ENCODE results near the gene TEX44. TPM values are rescaled to one million over a fixed set of nuclear protein-coding genes. Genes with fewer than 3 reads are reported as not detected.

Gene TEX44
- total RNA-seq, 1 donor = not detected

GRCh38 chr2:231612456-231613330 is 20.0 kb downstream of the TEX44 start:
- H3K27me3 ChIP-seq (ENCODE audit: insufficient read depth, low read length) = no peaks in the 10 kb centered on the region
- H3K4me2 ChIP-seq (ENCODE audit: insufficient read depth, low read length) = peak overlapping the region; percentile 75
- H3K4me1 ChIP-seq (ENCODE audit: insufficient read depth, low read length) = peaks cover 28% of the 10 kb centered on the region
- H3K79me2 ChIP-seq (ENCODE audit: insufficient read depth, low read length) = no peaks in the 10 kb centered on the region
- H3K4me3 ChIP-seq (ENCODE audit: insufficient read depth, low read length) = peak overlapping the region; percentile 31
- DNase-seq (ENCODE audit: insufficient read length, low spot score, missing footprints) = peak; percentile 100
- H2AFZ ChIP-seq (ENCODE audit: low read length) = peak overlapping the region; percentile 75
- no peaks in the 10 kb centered on the region for H3K9me3 ChIP-seq (ENCODE audit: low read depth, low read length)
- H3K36me3 ChIP-seq (ENCODE audit: insufficient read depth, low read length) = no peaks in the 10 kb centered on the region
- TF ChIP-seq CTCF (IDR thresholded peaks at IDR 0.05; ENCODE audit: extremely low read depth, low read depth, low read length) = peak; percentile 85
- H3K27ac ChIP-seq (ENCODE audit: low read depth, low read length) = peak overlapping the region; percentile 99
- no peaks in the 10 kb centered on the region for H4K20me1 ChIP-seq (ENCODE audit: insufficient read depth, low read length)

GRCh38 chr2:231613331-231613662 is 20.6 kb downstream of the TEX44 start:
- Histone ChIP-seq H3K27me3 (ENCODE audit: insufficient read depth, low read length) (no peaks in the 10 kb centered on the region), H3K4me2 (ENCODE audit: insufficient read depth, low read length) (peak overlapping the region; percentile 88), H3K9me3 (ENCODE audit: low read depth, low read length) (no peaks in the 10 kb centered on the region), H3K4me1 (ENCODE audit: insufficient read depth, low read length) (peaks cover 28% of the 10 kb centered on the region), H4K20me1 (ENCODE audit: insufficient read depth, low read length) (no peaks in the 10 kb centered on the region), H3K27ac (ENCODE audit: low read depth, low read length) (peak overlapping the region; percentile 99), H3K36me3 (ENCODE audit: insufficient read depth, low read length) (no peaks in the 10 kb centered on the region), H3K4me3 (ENCODE audit: insufficient read depth, low read length) (peak overlapping the region; percentile 71), H3K79me2 (ENCODE audit: insufficient read depth, low read length) (no peaks in the 10 kb centered on the region), H2AFZ (ENCODE audit: low read length) (peak overlapping the region; percentile 57)
- DNase-seq (ENCODE audit: insufficient read length, low spot score, missing footprints) = peak; percentile 71
- no peak for TF ChIP-seq CTCF (IDR thresholded peaks at IDR 0.05; ENCODE audit: extremely low read depth, low read depth, low read length)

GRCh38 chr2:231613663-231614558 is 21.2 kb downstream of the TEX44 start:
- Histone ChIP-seq H3K4me2 (ENCODE audit: insufficient read depth, low read length) (peak overlapping the region; percentile 88), H3K9me3 (ENCODE audit: low read depth, low read length) (no peaks in the 10 kb centered on the region), H3K4me1 (ENCODE audit: insufficient read depth, low read length) (peaks cover 28% of the 10 kb centered on the region), H3K36me3 (ENCODE audit: insufficient read depth, low read length) (no peaks in the 10 kb centered on the region), H3K79me2 (ENCODE audit: insufficient read depth, low read length) (no peaks in the 10 kb centered on the region), H3K27ac (ENCODE audit: low read depth, low read length) (peak overlapping the region; percentile 99), H4K20me1 (ENCODE audit: insufficient read depth, low read length) (no peaks in the 10 kb centered on the region), H3K27me3 (ENCODE audit: insufficient read depth, low read length) (no peaks in the 10 kb centered on the region), H2AFZ (ENCODE audit: low read length) (peak overlapping the region; percentile 78), H3K4me3 (ENCODE audit: insufficient read depth, low read length) (peak overlapping the region; percentile 71)
- DNase-seq (ENCODE audit: insufficient read length, low spot score, missing footprints) = peak; percentile 97
- peak; percentile 5 for TF ChIP-seq CTCF (IDR thresholded peaks at IDR 0.05; ENCODE audit: extremely low read depth, low read depth, low read length)
